Caco-2 (cell line): Measurements from ENCODE around the gene FADD. TPM values are rescaled to one million over a fixed set of nuclear protein-coding genes. Genes with fewer than 3 reads are reported as not detected.

Source experiments
- BruUV-seq: library from RNA; stranded (reverse); fragments of 400-500 nt; replicated peaks from 2 replicates; lab custom pipeline; 2021; lab: Mats Ljungman, UMichigan
- CTCF ChIA-PET: fragments of 300-600 bp; sonication (Branson Sonifier 250); formaldehyde crosslinking; loops from one replicate; lab custom pipeline; 2022; ENCODE audit warnings: antibody characterized with exemption; lab: Charles Lee
- POLR2A ChIA-PET: fragments of 300-600 bp; sonication (Branson Sonifier 250); formaldehyde crosslinking; loops from one replicate; lab custom pipeline; 2022; ENCODE audit warnings: antibody characterized with exemption; lab: Charles Lee
- DNase-seq, 2 experiments: peaks; one replicate each; pipeline versions ENCODE4 v3.0.0 to v3.0.0-alpha.2; 2020 to 2022
- H3K27me3 ChIP-seq: replicated peaks from 2 replicates; pipeline ENCODE4 v1.6.0; 2011; ENCODE audit warnings: low read length; ENCODE audit not compliant: control insufficient read depth, insufficient read depth
- H3K36me3 ChIP-seq: 2 replicates; pipeline ENCODE4 v1.5.1; 2011; ENCODE audit warnings: low read length; ENCODE audit not compliant: control insufficient read depth, insufficient read depth
- H3K4me1 ChIP-seq: fragments of 250-450 bp; sonication (Bioruptor Pico); 2 replicates; pipeline ENCODE4 v1.5.1; 2020; ENCODE audit warnings: mild to moderate bottlenecking
- H3K4me3 ChIP-seq: 2 replicates; pipeline ENCODE4 v1.5.1; 2011; ENCODE audit warnings: low read depth, mild to moderate bottlenecking, control low read depth, low read length
- H3K9me3 ChIP-seq: fragments of 250-450 bp; sonication (Bioruptor Pico); 2 replicates; pipeline ENCODE4 v1.5.1; 2020; ENCODE audit warnings: mild to moderate bottlenecking, moderate library complexity
- H3K27ac Mint-ChIP-seq: one replicate; pipeline ENCODE4 v1.8.0; 2022; ENCODE audit warnings: mixed read lengths; ENCODE audit not compliant: unreplicated experiment
- H3K27me3 Mint-ChIP-seq: one replicate; pipeline ENCODE4 v1.8.0; 2022; ENCODE audit warnings: mixed read lengths; ENCODE audit not compliant: insufficient read depth, unreplicated experiment
- H3K36me3 Mint-ChIP-seq: one replicate; pipeline ENCODE4 v1.8.0; 2022; ENCODE audit warnings: mild to moderate bottlenecking, mixed read lengths; ENCODE audit not compliant: insufficient read depth, unreplicated experiment
- H3K4me1 Mint-ChIP-seq: one replicate; pipeline ENCODE4 v1.8.0; 2022; ENCODE audit warnings: low read depth, mixed read lengths; ENCODE audit not compliant: unreplicated experiment
- H3K4me3 Mint-ChIP-seq: one replicate; pipeline ENCODE4 v1.8.0; 2022; ENCODE audit warnings: mild to moderate bottlenecking, moderate library complexity, mixed read lengths; ENCODE audit not compliant: unreplicated experiment
- H3K9me3 Mint-ChIP-seq: one replicate; pipeline ENCODE4 v1.8.0; 2022; ENCODE audit warnings: mixed read lengths; ENCODE audit not compliant: unreplicated experiment
- CTCF ChIP-seq, 2 experiments: fragments of 200-600 bp in 1 of 2; IDR thresholded peaks; 1 replicate in 1 of 2; 2 replicates in 1 of 2; pipeline versions ENCODE4 v1.5.1 to v1.8.0; 2011 to 2022; ENCODE audit warnings: antibody characterized with exemption in 1 of 2, control low read depth in 1 of 2, inconsistent platforms in 1 of 2, low read depth in 1 of 2, low read length in 1 of 2, mild to moderate bottlenecking in 1 of 2, moderate library complexity in 1 of 2; ENCODE audit not compliant: insufficient read depth in 1 of 2, severe bottlenecking in 1 of 2, unreplicated experiment in 1 of 2
- intact Hi-C: fragments of 100-400 bp; cut with micrococcal nuclease; formaldehyde crosslinking; loops from one replicate; pipeline ENCODE4 v1.10.0; 2022; ENCODE audit not compliant: unreplicated experiment
- total RNA-seq: library from RNA; stranded (reverse); gene quantifications from 2 replicates; pipeline ENCODE4 v1.2.3, GENCODE V29; 2022

The FADD gene
- total RNA-seq, 1 experiment from 2014 or later: 51.3 TPM

GRCh38 chr11:70192666-70193410 is 10.3 kb upstream of the FADD start:
- H3K9me3 ChIP-seq: no peaks in the 10 kb centered on the region
- no peak for DNase-seq
- no peak overlapping the region for H3K4me3 Mint-ChIP-seq
- TF ChIP-seq CTCF (IDR thresholded peaks at IDR 0.05; ENCODE audit: insufficient read depth in 1 of 2, low read depth in 1 of 2, low read length in 1 of 2, severe bottlenecking in 1 of 2, unreplicated experiment in 1 of 2): no peak
- peaks cover 4% of the 10 kb centered on the region for H3K36me3 Mint-ChIP-seq
- H3K4me1 Mint-ChIP-seq: no peaks in the 10 kb centered on the region
- no peaks in the 10 kb centered on the region for H3K27me3 Mint-ChIP-seq
- POLR2A ChIA-PET: no interaction called here
- H3K27ac Mint-ChIP-seq: no peak overlapping the region
- BruUV-seq: no TSS peak
- no peak overlapping the region for H3K4me3 ChIP-seq
- H3K27me3 ChIP-seq: no peaks in the 10 kb centered on the region
- H3K36me3 ChIP-seq: no peaks in the 10 kb centered on the region
- intact Hi-C loops: no loop called here
- no peaks in the 10 kb centered on the region for H3K4me1 ChIP-seq
- CTCF ChIA-PET: interaction anchor here (0.9 to 1.5 kb wide), 4 partner anchors 245 to 300 kb away, joined by 3 to 7 read pairs (median 4); no protein-coding TSS in a partner anchor
- no peaks in the 10 kb centered on the region for H3K9me3 Mint-ChIP-seq

GRCh38 chr11:70193411-70194292 is 9.4 kb upstream of the FADD start:
- no peaks in the 10 kb centered on the region for H3K4me1 Mint-ChIP-seq
- H3K9me3 Mint-ChIP-seq: no peaks in the 10 kb centered on the region
- BruUV-seq: no TSS peak
- H3K4me1 ChIP-seq: no peaks in the 10 kb centered on the region
- no peaks in the 10 kb centered on the region for H3K36me3 ChIP-seq
- H3K27ac Mint-ChIP-seq: no peak overlapping the region
- TF ChIP-seq CTCF (IDR thresholded peaks at IDR 0.05; ENCODE audit: insufficient read depth in 1 of 2, low read depth in 1 of 2, low read length in 1 of 2, severe bottlenecking in 1 of 2, unreplicated experiment in 1 of 2): no peak
- H3K27me3 Mint-ChIP-seq: no peaks in the 10 kb centered on the region
- no peak overlapping the region for H3K4me3 Mint-ChIP-seq
- intact Hi-C loops: no loop called here
- no peaks in the 10 kb centered on the region for H3K9me3 ChIP-seq
- no peak for DNase-seq
- ChIA-PET POLR2A (no interaction called here), CTCF (no interaction called here)
- no peaks in the 10 kb centered on the region for H3K27me3 ChIP-seq
- H3K4me3 ChIP-seq: no peak overlapping the region
- peaks cover 4% of the 10 kb centered on the region for H3K36me3 Mint-ChIP-seq
